SK-N-SH (cell line): Measurements from ENCODE around the gene MCM5. TPM values are rescaled to one million over a fixed set of nuclear protein-coding genes. Genes with fewer than 3 reads are reported as not detected.

Source experiments
- CTCF ChIA-PET: fragments of 300-600, 350-600 bp; formaldehyde crosslinking; extraction: SDS; loops from one replicate; lab custom pipeline; 2021; lab: Yijun Ruan, JAX
- POLR2A ChIA-PET: fragments of 350-600 bp; sonication (Branson Sonifier 250); formaldehyde crosslinking; extraction: SDS; loops from one replicate; lab custom pipeline; 2020; ENCODE audit warnings: antibody characterized with exemption, inconsistent platforms; lab: Yijun Ruan, JAX
- DNase-seq: peaks from one replicate; pipeline ENCODE4 v3.0.0; 2012
- H2AFZ ChIP-seq: fragments of 200-600 bp; sonication (generic); 2 replicates; pipeline ENCODE4 v1.8.1; 2016; ENCODE audit warnings: antibody characterized with exemption, mild to moderate bottlenecking, low read depth
- H3F3A ChIP-seq: fragments of 200-600 bp; sonication (generic); replicated peaks from 2 replicates; pipeline ENCODE3; 2016; ENCODE audit warnings: antibody characterized with exemption, mild to moderate bottlenecking; ENCODE audit not compliant: insufficient read depth
- H3K27ac ChIP-seq, 2 experiments: fragments of 200-500 bp in 1 of 2; fragments of 200-600 bp in 1 of 2; sonication (Bioruptor generic) in 1 of 2; sonication (generic), shearing (Covaris generic) in 1 of 2; 2 replicates each; pipeline versions ENCODE4 v1.5.1 to v1.6.1; 2014 to 2016; ENCODE audit warnings: low read depth in 2 of 2, inconsistent platforms in 1 of 2, low read length in 1 of 2, mild to moderate bottlenecking in 1 of 2, mixed read lengths in 1 of 2
- H3K27me3 ChIP-seq: fragments of 200-600 bp; sonication (generic), shearing (Covaris generic); 2 replicates; pipeline ENCODE4 v1.6.1; 2016; ENCODE audit warnings: mixed run types; ENCODE audit not compliant: insufficient read depth
- H3K36me3 ChIP-seq, 2 experiments: fragments of 200-500 bp in 1 of 2; fragments of 200-600 bp in 1 of 2; sonication (Bioruptor generic) in 1 of 2; sonication (generic) in 1 of 2; replicated peaks in 1 of 2; 2 replicates each; pipeline versions ENCODE3 to v1.5.1; 2014 to 2016; ENCODE audit warnings: low read length in 1 of 2, mild to moderate bottlenecking in 1 of 2; ENCODE audit not compliant: insufficient read depth in 2 of 2, control insufficient read depth in 1 of 2
- H3K4me1 ChIP-seq, 2 experiments: fragments of 200-500 bp in 1 of 2; fragments of 200-600 bp in 1 of 2; sonication (Bioruptor generic) in 1 of 2; sonication (generic), shearing (Covaris generic) in 1 of 2; 2 replicates each; pipeline versions ENCODE4 v1.5.1 to v1.6.1; 2014 to 2016; ENCODE audit warnings: low read depth in 1 of 2, low read length in 1 of 2, mixed run types in 1 of 2; ENCODE audit not compliant: insufficient read depth in 2 of 2, control insufficient read depth in 1 of 2
- H3K4me2 ChIP-seq: fragments of 200-600 bp; sonication (generic), shearing (Covaris generic); 2 replicates; pipeline ENCODE4 v1.6.1; 2017; ENCODE audit warnings: mixed run types
- H3K4me3 ChIP-seq, 2 experiments: fragments of 200-500 bp in 1 of 2; fragments of 200-600 bp in 1 of 2; sonication (Bioruptor generic) in 1 of 2; sonication (generic), shearing (Covaris generic) in 1 of 2; 2 replicates each; pipeline versions ENCODE4 v1.5.1 to v1.8.1; 2014 to 2016; ENCODE audit warnings: low read depth in 2 of 2, inconsistent platforms in 1 of 2, low read length in 1 of 2, mild to moderate bottlenecking in 1 of 2, mixed read lengths in 1 of 2, moderate library complexity in 1 of 2
- H3K79me2 ChIP-seq: fragments of 200-600 bp; sonication (generic); 2 replicates; pipeline ENCODE4 v1.8.1; 2017; ENCODE audit warnings: mild to moderate bottlenecking; ENCODE audit not compliant: insufficient read depth
- H3K9ac ChIP-seq: fragments of 200-600 bp; sonication (generic); 2 replicates; pipeline ENCODE4 v1.6.1; 2017; ENCODE audit warnings: mixed run types
- H3K9me2 ChIP-seq: fragments of 200-600 bp; sonication (generic); 2 replicates; pipeline ENCODE4 v1.6.1; 2017; ENCODE audit warnings: mixed run types
- H3K9me3 ChIP-seq: fragments of 200-600 bp; sonication (generic); 2 replicates; pipeline ENCODE4 v1.6.1; 2017; ENCODE audit warnings: mixed run types, mild to moderate bottlenecking, moderate library complexity
- H4K20me1 ChIP-seq: fragments of 200-600 bp; sonication (generic); 2 replicates; pipeline ENCODE4 v1.6.1; 2017; ENCODE audit warnings: mild to moderate bottlenecking, mixed run types; ENCODE audit not compliant: insufficient read depth
- CHD2 ChIP-seq: fragments of 150-350 bp; IDR thresholded peaks from 2 replicates; pipeline ENCODE4 v1.6.1; 2018; ENCODE audit warnings: low read length; ENCODE audit not compliant: partially characterized antibody
- ELF1 ChIP-seq: IDR thresholded peaks from 2 replicates; pipeline ENCODE4 v1.4.0; 2012
- EP300 ChIP-seq, 2 experiments: IDR thresholded peaks; 2 replicates each; pipeline versions ENCODE4 v1.4.0 to v1.6.1; 2012; ENCODE audit warnings: borderline replicate concordance in 1 of 2, low read depth in 1 of 2, low read length in 1 of 2
- EZH2phosphoT487 ChIP-seq: fragments of 200-600 bp; sonication (generic); IDR thresholded peaks from 2 replicates; pipeline ENCODE4 v1.6.1; 2017; ENCODE audit warnings: low read depth, mixed run types, mild to moderate bottlenecking, antibody characterized with exemption, moderate library complexity, borderline replicate concordance
- FOSL2 ChIP-seq: IDR thresholded peaks from 2 replicates; pipeline ENCODE4 v1.4.0; 2012; ENCODE audit warnings: low read depth, mild to moderate bottlenecking, moderate library complexity, borderline replicate concordance
- FOXJ3 ChIP-seq: sonication (generic); formaldehyde crosslinking; IDR thresholded peaks from 2 replicates; pipeline ENCODE4 v1.5.1; 2020; ENCODE audit warnings: mild to moderate bottlenecking, missing genetic modification reagents
- FOXM1 ChIP-seq: IDR thresholded peaks from 2 replicates; pipeline ENCODE4 v1.4.0; 2012; ENCODE audit warnings: low read depth, mild to moderate bottlenecking
- GABPA ChIP-seq: IDR thresholded peaks from 2 replicates; pipeline ENCODE4 v1.4.0; 2012; ENCODE audit warnings: low read depth, mild to moderate bottlenecking
- IRF3 ChIP-seq: fragments of 150-350 bp; IDR thresholded peaks from 2 replicates; pipeline ENCODE4 v1.6.1; 2016; ENCODE audit warnings: mild to moderate bottlenecking, low read depth, low read length
- MEF2A ChIP-seq: IDR thresholded peaks from 2 replicates; pipeline ENCODE4 v1.4.0; 2012; ENCODE audit warnings: low read depth, borderline replicate concordance
- MXI1 ChIP-seq: IDR thresholded peaks from 2 replicates; pipeline ENCODE4 v1.6.1; 2012; ENCODE audit warnings: mild to moderate bottlenecking, low read depth, low read length, improper control_type of control experiment
- NRF1 ChIP-seq: IDR thresholded peaks from 2 replicates; pipeline ENCODE4 v1.6.1; 2012; ENCODE audit warnings: low read depth, mild to moderate bottlenecking, low read length
- RAD21 ChIP-seq: IDR thresholded peaks from 2 replicates; pipeline ENCODE4 v1.6.1; 2012; ENCODE audit warnings: mild to moderate bottlenecking, low read length
- RXRA ChIP-seq: IDR thresholded peaks from 2 replicates; pipeline ENCODE4 v1.4.0; 2012; ENCODE audit warnings: low read depth, mild to moderate bottlenecking, borderline replicate concordance
- SIN3A ChIP-seq: IDR thresholded peaks from 2 replicates; pipeline ENCODE4 v1.6.1; 2012; ENCODE audit warnings: low read depth, mild to moderate bottlenecking, low read length, moderate library complexity, borderline replicate concordance
- SMC3 ChIP-seq: IDR thresholded peaks from 2 replicates; pipeline ENCODE4 v1.6.1; 2012; ENCODE audit warnings: low read depth, low read length, improper control_type of control experiment
- TAF1 ChIP-seq: IDR thresholded peaks from 2 replicates; pipeline ENCODE4 v1.6.1; 2012; ENCODE audit warnings: low read depth, mild to moderate bottlenecking, low read length, moderate library complexity, borderline replicate concordance
- TEAD4 ChIP-seq: IDR thresholded peaks from 2 replicates; pipeline ENCODE4 v1.4.0; 2012; ENCODE audit warnings: mild to moderate bottlenecking, borderline replicate concordance; ENCODE audit not compliant: insufficient read depth
- USF2 ChIP-seq: fragments of 150-350 bp; IDR thresholded peaks from 2 replicates; pipeline ENCODE4 v1.6.1; 2017; ENCODE audit warnings: antibody characterized with exemption, low read length, low read depth, borderline replicate concordance
- ZBTB33 ChIP-seq: IDR thresholded peaks from 2 replicates; pipeline ENCODE4 v1.4.0; 2012; ENCODE audit warnings: low read depth, borderline replicate concordance
- WGBS: methylation state at CpG from one replicate; pipeline ENCODE4 v1.1.6; 2017; ENCODE audit warnings: low lambda C conversion rate; 5-methylcytosine and 5-hydroxymethylcytosine counted together
- polyA plus RNA-seq, 3 experiments: library from polyadenylated mRNA; depleted of rRNA; stranded (reverse); fragments of >200 nt; gene quantifications; 2 replicates each; pipeline ENCODE4 v1.2.3, GENCODE V29; 2012

The MCM5 gene
- polyA plus RNA-seq, 1 of the 3 experiments (the other 2 are of a cell fraction), result 42.9 TPM

- TF ChIP-seq ELF1 (no peak), MEF2A (no peak), MXI1 (no peak), NRF1 (no peak), EP300 (IDR thresholded peaks at IDR 0.05; ENCODE audit: borderline replicate concordance in 1 of 2, low read depth in 1 of 2, low read length in 1 of 2) (no peak), TAF1 (no peak), TEAD4 (no peak), IRF3 (no peak), FOXJ3 (no peak)
These were observed 14.9 kb upstream of the MCM5 start (continued) for GRCh38 chr22:35384975-35385588.

GRCh38 chr22:35386670-35387288 is 13.2 kb upstream of the MCM5 start:
- no peaks in the 10 kb centered on the region for H4K20me1 ChIP-seq
- DNase-seq, result no peak
- no peaks in the 10 kb centered on the region for H3K9me3 ChIP-seq
- H3K27me3 ChIP-seq, result no peaks in the 10 kb centered on the region
- ChIA-PET CTCF (interaction anchor here (0.9 to 1.4 kb wide), 3 partner anchors 12 to 82 kb away, joined by 3 to 4 read pairs (median 3); no protein-coding TSS in a partner anchor), POLR2A (no interaction called here)
- no peak overlapping the region for H3K4me2 ChIP-seq
- H3K36me3 ChIP-seq, result peaks cover 0 to 14% of the 10 kb centered on the region in 2 experiments
- no peaks in the 10 kb centered on the region; the same call in 1 of the 2 replicates for H3K79me2 ChIP-seq
- H3F3A ChIP-seq, result no peaks in the 10 kb centered on the region
- peaks cover 0 to 3% of the 10 kb centered on the region in 2 experiments; a peak in 1 of 4 replicates for H3K4me1 ChIP-seq
- no peak overlapping the region for H3K9ac ChIP-seq
- H3K9me2 ChIP-seq, result no peaks in the 10 kb centered on the region
- WGBS, result 93% methylated on average over 7 of the region's 19 CpGs
- TF ChIP-seq FOSL2, result no peak
- no peak for TF ChIP-seq IRF3
- no peak for TF ChIP-seq USF2
- no peak for TF ChIP-seq EZH2phosphoT487
- TF ChIP-seq CHD2, result no peak
- TF ChIP-seq FOXM1, result no peak
- TF ChIP-seq GABPA, result no peak
- no peak for TF ChIP-seq SMC3
- TF ChIP-seq TAF1, result no peak
- no peak for TF ChIP-seq SIN3A
- TF ChIP-seq ZBTB33, result no peak
- no peak for TF ChIP-seq RXRA
- TF ChIP-seq RAD21, result no peak
- H2AFZ ChIP-seq, result no peak overlapping the region
- no peak overlapping the region for H3K27ac ChIP-seq
- H3K4me3 ChIP-seq, result no peak overlapping the region
